IMR-90 (cell line): ENCODE results near the gene RRP15. TPM values are rescaled to one million over a fixed set of nuclear protein-coding genes. Genes with fewer than 3 reads are reported as not detected.

Source experiments
- ATAC-seq: fragments of 200-7000 bp; cut with Tn5 transposase; 2 replicates; pipeline ENCODE4 v1.9.1; 2020; ENCODE audit warnings: low read depth, mild to moderate bottlenecking, moderate library complexity
- BruUV-seq: library from RNA; stranded (reverse); fragments of 400-500 nt; replicated peaks from 2 replicates; lab custom pipeline; 2021; lab: Mats Ljungman, UMichigan
- CTCF ChIA-PET: fragments of 300-600 bp; formaldehyde crosslinking; extraction: SDS; loops from one replicate; lab custom pipeline; 2021; ENCODE audit warnings: antibody characterized with exemption; lab: Yijun Ruan, JAX
- POLR2A ChIA-PET: fragments of 300-600 bp; sonication (Branson Sonifier 250); formaldehyde crosslinking; loops from one replicate; lab custom pipeline; 2022; ENCODE audit warnings: antibody characterized with exemption; ENCODE audit not compliant: unreplicated experiment; lab: Charles Lee
- DNase-seq: peaks from one replicate; pipeline ENCODE4 v3.0.0; 2013
- H2AFZ ChIP-seq: replicated peaks from 2 replicates; pipeline ENCODE3; 2013; ENCODE audit warnings: low read length, mild to moderate bottlenecking; ENCODE audit not compliant: poor library complexity
- H2AK5ac ChIP-seq: 2 replicates; pipeline ENCODE4 v1.6.1; 2013; ENCODE audit warnings: low read depth, low read length, inconsistent platforms
- H2AK9ac ChIP-seq: replicated peaks from 2 replicates; pipeline ENCODE3; 2013; ENCODE audit warnings: mild to moderate bottlenecking, low read depth, low read length, moderate library complexity; ENCODE audit not compliant: poor library complexity
- H2BK120ac ChIP-seq: 2 replicates; pipeline ENCODE4 v1.6.1; 2013; ENCODE audit warnings: low read depth, low read length, inconsistent platforms
- H2BK15ac ChIP-seq: 3 replicates; pipeline ENCODE4 v1.6.1; 2013; ENCODE audit warnings: low read depth, low read length, inconsistent platforms
- H2BK20ac ChIP-seq: 2 replicates; pipeline ENCODE4 v1.6.1; 2013; ENCODE audit warnings: low read depth, mild to moderate bottlenecking, inconsistent platforms, low read length, moderate library complexity
- H2BK5ac ChIP-seq: 2 replicates; pipeline ENCODE4 v1.6.1; 2013; ENCODE audit warnings: mild to moderate bottlenecking, low read depth, low read length, inconsistent platforms; ENCODE audit not compliant: poor library complexity, severe bottlenecking
- H3K14ac ChIP-seq: replicated peaks from 2 replicates; pipeline ENCODE4 v1.6.1; 2013; ENCODE audit warnings: low read depth, low read length, inconsistent platforms
- H3K18ac ChIP-seq: 2 replicates; pipeline ENCODE4 v1.6.1; 2013; ENCODE audit warnings: low read depth, low read length, control low read depth
- H3K23ac ChIP-seq: 2 replicates; pipeline ENCODE4 v1.6.1; 2013; ENCODE audit warnings: low read depth, low read length, inconsistent platforms
- H3K27ac ChIP-seq: 2 replicates; pipeline ENCODE4 v1.5.1; 2013; ENCODE audit warnings: mild to moderate bottlenecking, control low read depth, low read length; ENCODE audit not compliant: insufficient read depth
- H3K27me3 ChIP-seq: 2 replicates; pipeline ENCODE4 v1.6.1; 2013; ENCODE audit warnings: low read length; ENCODE audit not compliant: control insufficient read depth, insufficient read depth
- H3K36me3 ChIP-seq: 2 replicates; pipeline ENCODE4 v1.6.1; 2013; ENCODE audit warnings: low read length, mixed read lengths; ENCODE audit not compliant: control insufficient read depth, insufficient read depth
- H3K4ac ChIP-seq: 2 replicates; pipeline ENCODE4 v1.6.1; 2013; ENCODE audit warnings: low read depth, low read length, inconsistent platforms
- H3K4me1 ChIP-seq: 2 replicates; pipeline ENCODE4 v1.6.1; 2013; ENCODE audit warnings: low read length, mixed read lengths; ENCODE audit not compliant: control insufficient read depth, insufficient read depth
- H3K4me2 ChIP-seq: 2 replicates; pipeline ENCODE4 v1.6.1; 2013; ENCODE audit warnings: low read depth, mild to moderate bottlenecking, control low read depth, low read length, moderate library complexity
- H3K4me3 ChIP-seq: 2 replicates; pipeline ENCODE4 v1.5.1; 2013; ENCODE audit warnings: low read depth, mild to moderate bottlenecking, control low read depth, low read length, moderate library complexity; ENCODE audit not compliant: insufficient read depth
- H3K56ac ChIP-seq: 2 replicates; pipeline ENCODE4 v1.6.1; 2013; ENCODE audit warnings: low read length, inconsistent platforms; ENCODE audit not compliant: insufficient read depth; ENCODE audit errors: extremely low read depth
- H3K79me1 ChIP-seq, 2 experiments: 2 replicates each; pipeline ENCODE4 v1.6.1; 2013; ENCODE audit warnings: low read length in 2 of 2, inconsistent platforms in 1 of 2, low read depth in 1 of 2
- H3K9ac ChIP-seq: 2 replicates; pipeline ENCODE4 v1.6.1; 2013; ENCODE audit warnings: low read depth, low read length, control low read depth
- H3K9me1 ChIP-seq: 2 replicates; pipeline ENCODE4 v1.6.1; 2013; ENCODE audit warnings: low read length, inconsistent platforms; ENCODE audit not compliant: insufficient read depth
- H3K9me3 ChIP-seq: 2 replicates; pipeline ENCODE4 v1.6.1; 2013; ENCODE audit warnings: low read length; ENCODE audit not compliant: control insufficient read depth, insufficient read depth
- H4K20me1 ChIP-seq: 2 replicates; pipeline ENCODE4 v1.6.1; 2013; ENCODE audit warnings: low read length, inconsistent platforms; ENCODE audit not compliant: insufficient read depth
- H4K5ac ChIP-seq: 2 replicates; pipeline ENCODE4 v1.6.1; 2013; ENCODE audit warnings: mild to moderate bottlenecking, low read depth, low read length, control low read depth
- H4K8ac ChIP-seq, 2 experiments: 2 replicates each; pipeline ENCODE4 v1.6.1; 2013; ENCODE audit warnings: low read depth in 2 of 2, low read length in 2 of 2, control low read depth in 1 of 2, inconsistent platforms in 1 of 2
- H4K91ac ChIP-seq: 2 replicates; pipeline ENCODE4 v1.6.1; 2013; ENCODE audit warnings: low read depth, low read length, inconsistent platforms; ENCODE audit not compliant: insufficient read depth
- NFE2L2 ChIP-seq: fragments of 150-350 bp; IDR thresholded peaks from 2 replicates; pipeline ENCODE4 v1.6.1; 2016; ENCODE audit warnings: low read depth, mild to moderate bottlenecking, low read length
- RFX5 ChIP-seq: IDR thresholded peaks from 2 replicates; pipeline ENCODE4 v1.8.0; 2012; ENCODE audit warnings: low read depth, mild to moderate bottlenecking, low read length, moderate library complexity
- SMC3 ChIP-seq: fragments of 150-350 bp; IDR thresholded peaks from 2 replicates; pipeline ENCODE4 v1.6.1; 2016; ENCODE audit warnings: low read depth, mild to moderate bottlenecking, antibody characterized with exemption, low read length, moderate library complexity
- WGBS, 2 experiments: methylation state at CpG; one replicate each; pipeline versions ENCODE4 v1.1.5 to v1.1.7; 2013; ENCODE audit warnings: missing lambda C conversion rate in 2 of 2; ENCODE audit not compliant: insufficient read length in 1 of 2; ENCODE audit errors: extremely low coverage in 2 of 2; 5-methylcytosine and 5-hydroxymethylcytosine counted together
- dilution Hi-C: fragments of 300-500 bp; cut with HindIII; formaldehyde crosslinking; loops from one replicate; pipeline ENCODE4 v1.14.3; 2018; ENCODE audit warnings: low sequenced_read_pairs; ENCODE audit not compliant: unreplicated experiment
- in situ Hi-C: fragments of 300-500 bp; cut with MboI; formaldehyde crosslinking; loops from 3 replicates; pipeline ENCODE4 v1.14.3; 2019; ENCODE audit warnings: low sequenced_read_pairs, inconsistent platforms, mixed read lengths
- intact Hi-C: fragments of 100-400 bp; cut with micrococcal nuclease; formaldehyde crosslinking; loops from 2 replicates; pipeline ENCODE4 v1.10.0; 2022
- polyA plus RNA-seq, 3 experiments: library from polyadenylated mRNA; depleted of rRNA; stranded (reverse); fragments of >200 nt; gene quantifications; 2 replicates each; pipeline ENCODE4 v1.2.3, GENCODE V29; 2012; ENCODE audit warnings: low replicate concordance in 1 of 3
- total RNA-seq: library from RNA; depleted of rRNA; stranded (reverse); fragments of >200 nt; gene quantifications from 2 replicates; pipeline ENCODE4 v1.2.3, GENCODE V29; 2012
- TF ChIP-seq, protein P1 (sequence below): conservative IDR thresholded peaks from 2 replicates; pipeline ENCODE4 v1.5.1; 2012; ENCODE audit warnings: mild to moderate bottlenecking, low read depth, low read length, improper control_type of control experiment

Gene RRP15
- total and polyA plus RNA-seq, 2 of the 4 experiments (the other 2 are of a cell fraction) = 3.1 to 4.1 TPM

GRCh38 chr1:218255090-218255489, 30.0 kb upstream of the RRP15 start:
- BruUV-seq = no TSS peak
- Histone ChIP-seq H2BK20ac (no peak overlapping the region), H3K27ac (no peak overlapping the region), H2AK9ac (no peak overlapping the region), H4K5ac (no peak overlapping the region), H2AK5ac (no peak overlapping the region), H3K14ac (no peak overlapping the region), H4K20me1 (no peaks in the 10 kb centered on the region), H4K91ac (no peak overlapping the region), H3K79me1 (no peaks in the 10 kb centered on the region), H3K4ac (no peak overlapping the region), H3K9me1 (no peaks in the 10 kb centered on the region), H2AFZ (no peak overlapping the region), H3K56ac (no peak overlapping the region), H3K36me3 (no peaks in the 10 kb centered on the region), H4K8ac (no peak overlapping the region), H3K9me3 (peaks cover 2% of the 10 kb centered on the region; the same call in 1 of the 2 replicates), H3K4me3 (no peak overlapping the region), H3K27me3 (no peaks in the 10 kb centered on the region), H3K4me1 (no peaks in the 10 kb centered on the region), H3K4me2 (no peak overlapping the region), H3K18ac (no peak overlapping the region), H3K9ac (no peak overlapping the region), H3K23ac (no peak overlapping the region), H2BK5ac (no peak overlapping the region), H2BK120ac (no peak overlapping the region), H2BK15ac (no peak overlapping the region)
- no peak for DNase-seq
- ATAC-seq = no peak
- TF ChIP-seq, protein P1, sequence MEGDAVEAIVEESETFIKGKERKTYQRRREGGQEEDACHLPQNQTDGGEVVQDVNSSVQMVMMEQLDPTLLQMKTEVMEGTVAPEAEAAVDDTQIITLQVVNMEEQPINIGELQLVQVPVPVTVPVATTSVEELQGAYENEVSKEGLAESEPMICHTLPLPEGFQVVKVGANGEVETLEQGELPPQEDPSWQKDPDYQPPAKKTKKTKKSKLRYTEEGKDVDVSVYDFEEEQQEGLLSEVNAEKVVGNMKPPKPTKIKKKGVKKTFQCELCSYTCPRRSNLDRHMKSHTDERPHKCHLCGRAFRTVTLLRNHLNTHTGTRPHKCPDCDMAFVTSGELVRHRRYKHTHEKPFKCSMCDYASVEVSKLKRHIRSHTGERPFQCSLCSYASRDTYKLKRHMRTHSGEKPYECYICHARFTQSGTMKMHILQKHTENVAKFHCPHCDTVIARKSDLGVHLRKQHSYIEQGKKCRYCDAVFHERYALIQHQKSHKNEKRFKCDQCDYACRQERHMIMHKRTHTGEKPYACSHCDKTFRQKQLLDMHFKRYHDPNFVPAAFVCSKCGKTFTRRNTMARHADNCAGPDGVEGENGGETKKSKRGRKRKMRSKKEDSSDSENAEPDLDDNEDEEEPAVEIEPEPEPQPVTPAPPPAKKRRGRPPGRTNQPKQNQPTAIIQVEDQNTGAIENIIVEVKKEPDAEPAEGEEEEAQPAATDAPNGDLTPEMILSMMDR = no peak
- TF ChIP-seq NFE2L2 (no peak), SMC3 (no peak), RFX5 (no peak)
- intact Hi-C loops = no loop called here
- ChIA-PET POLR2A (no interaction called here), CTCF (no interaction called here)
- dilution Hi-C loops = no loop called here
- in situ Hi-C loops = no loop called here
- no CpG with 5 or more reads among the region's 2 CpGs for WGBS, 2 experiments
